Measurements from ENCODE around the gene VSIG1.

DNA sequence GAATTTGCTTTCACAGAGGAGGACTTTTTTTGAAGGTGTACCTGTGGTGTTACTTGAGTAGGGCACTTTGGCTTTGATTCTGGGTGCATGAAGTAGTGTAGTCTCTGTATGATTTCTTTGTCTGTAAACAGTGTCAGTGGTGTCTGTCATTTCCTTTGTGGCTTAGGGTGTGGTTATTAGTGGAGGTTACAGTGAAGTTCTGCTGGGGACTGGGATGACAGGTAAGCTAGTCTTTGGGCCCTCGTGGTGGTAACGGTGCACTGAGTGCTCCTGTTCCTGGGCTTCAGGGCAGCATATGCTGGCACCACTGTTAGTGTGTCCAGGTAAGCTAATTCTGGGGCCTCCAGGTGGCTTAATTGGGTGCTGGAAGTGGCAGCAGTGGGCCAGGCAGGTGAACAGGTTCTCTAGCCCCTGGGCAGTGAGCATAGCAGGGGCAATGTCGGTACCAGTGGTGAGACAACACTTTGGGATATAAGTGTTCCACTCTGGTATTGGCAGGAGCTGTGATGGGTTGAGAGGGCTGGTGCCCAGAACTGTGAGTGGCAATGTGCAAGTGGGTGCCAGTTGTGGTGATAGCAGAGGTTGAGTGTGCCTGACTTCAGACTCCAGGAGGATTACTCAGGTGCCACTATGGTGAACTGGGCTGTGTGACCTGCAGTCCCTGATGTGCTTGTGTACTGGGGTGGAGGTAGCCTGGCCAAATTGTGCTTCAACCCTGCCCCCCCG, 26.0 kb upstream of the VSIG1 start:
- TF ChIP-seq, protein P1, sequence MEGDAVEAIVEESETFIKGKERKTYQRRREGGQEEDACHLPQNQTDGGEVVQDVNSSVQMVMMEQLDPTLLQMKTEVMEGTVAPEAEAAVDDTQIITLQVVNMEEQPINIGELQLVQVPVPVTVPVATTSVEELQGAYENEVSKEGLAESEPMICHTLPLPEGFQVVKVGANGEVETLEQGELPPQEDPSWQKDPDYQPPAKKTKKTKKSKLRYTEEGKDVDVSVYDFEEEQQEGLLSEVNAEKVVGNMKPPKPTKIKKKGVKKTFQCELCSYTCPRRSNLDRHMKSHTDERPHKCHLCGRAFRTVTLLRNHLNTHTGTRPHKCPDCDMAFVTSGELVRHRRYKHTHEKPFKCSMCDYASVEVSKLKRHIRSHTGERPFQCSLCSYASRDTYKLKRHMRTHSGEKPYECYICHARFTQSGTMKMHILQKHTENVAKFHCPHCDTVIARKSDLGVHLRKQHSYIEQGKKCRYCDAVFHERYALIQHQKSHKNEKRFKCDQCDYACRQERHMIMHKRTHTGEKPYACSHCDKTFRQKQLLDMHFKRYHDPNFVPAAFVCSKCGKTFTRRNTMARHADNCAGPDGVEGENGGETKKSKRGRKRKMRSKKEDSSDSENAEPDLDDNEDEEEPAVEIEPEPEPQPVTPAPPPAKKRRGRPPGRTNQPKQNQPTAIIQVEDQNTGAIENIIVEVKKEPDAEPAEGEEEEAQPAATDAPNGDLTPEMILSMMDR (IDR thresholded peaks at IDR 0.05; ENCODE audit: low read depth, low read length, missing input control): no peak
- TF ChIP-seq, protein P2, sequence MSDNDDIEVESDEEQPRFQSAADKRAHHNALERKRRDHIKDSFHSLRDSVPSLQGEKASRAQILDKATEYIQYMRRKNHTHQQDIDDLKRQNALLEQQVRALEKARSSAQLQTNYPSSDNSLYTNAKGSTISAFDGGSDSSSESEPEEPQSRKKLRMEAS (IDR thresholded peaks at IDR 0.05): no peak
- no peak for TF ChIP-seq TAF1 (conservative IDR thresholded peaks at IDR 0.05)

Measured in liver (tissue), 3 donors.